DMS 273 (cell line): ENCODE measurements around the gene PEPD.
"Not testable (repeated sequence)": the region's sequence is repeated elsewhere in the genome, so short reads cannot be mapped to it uniquely, and the experiment has no call there.

ENCODE experiments used
- DNase-seq: peaks from one replicate; lab custom pipeline; 2025; ENCODE audit not compliant: unreplicated experiment; lab: John Stamatoyannopoulos, UW

Gene PEPD

DNA sequence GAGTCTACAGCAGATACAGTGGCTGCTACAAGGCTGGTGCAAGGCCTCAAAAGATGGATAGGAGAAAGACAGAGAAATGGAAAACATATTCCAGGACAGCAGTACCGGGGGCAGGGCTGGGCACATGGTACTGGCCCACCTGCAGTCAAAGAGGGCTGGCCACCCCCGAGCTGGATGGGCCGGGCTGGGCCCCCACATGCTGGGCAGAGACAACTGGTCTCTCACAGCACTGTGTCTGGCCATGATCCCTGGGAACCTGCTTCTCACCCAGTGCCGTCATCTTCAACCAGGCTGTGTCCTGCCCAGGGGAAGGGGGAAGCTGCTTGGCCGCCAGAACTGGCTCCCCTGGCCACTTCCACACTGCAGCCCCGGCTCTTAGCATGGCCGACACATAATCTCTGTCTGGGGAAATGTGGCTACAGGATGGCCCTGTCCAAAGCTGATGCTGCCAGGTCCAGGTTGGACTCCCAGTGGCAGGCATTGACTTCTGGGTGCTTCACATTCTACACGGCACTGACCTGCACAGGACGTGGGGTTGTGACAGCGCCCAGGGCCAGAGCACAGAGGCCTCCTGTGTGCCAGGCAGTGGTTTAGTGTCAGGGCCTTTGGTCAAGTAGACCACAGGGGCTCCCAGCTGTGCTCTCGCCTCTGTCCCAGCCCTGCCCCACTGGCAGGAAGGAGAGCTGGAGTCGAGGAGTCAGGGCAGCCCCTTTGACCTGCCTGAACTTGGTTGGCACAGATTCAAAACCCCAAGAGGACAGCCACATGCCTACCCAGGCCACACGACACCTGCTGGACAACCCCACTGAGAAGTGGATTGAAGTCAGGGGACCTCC is 21.7 kb downstream of the PEPD start:
- no peak for DNase-seq

DNA sequence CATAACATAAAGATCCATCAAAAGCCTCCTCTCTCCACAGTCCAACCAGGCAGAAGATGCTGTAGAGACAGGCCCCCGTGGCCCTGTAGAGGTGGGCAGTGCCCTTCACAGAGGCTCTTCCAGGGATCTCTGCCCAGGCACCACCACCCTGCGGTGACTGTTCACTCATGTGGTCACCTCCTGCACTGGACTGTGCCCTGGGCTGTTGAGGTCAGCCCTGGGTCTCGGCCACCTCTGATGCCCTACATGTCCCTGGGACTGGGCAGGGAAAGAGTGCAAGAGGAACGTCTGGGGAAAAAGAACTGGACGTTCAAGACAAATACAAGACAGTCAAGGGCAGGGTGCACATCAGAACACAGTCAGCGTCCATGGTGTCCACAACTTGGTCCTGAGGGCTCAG is 22.3 kb downstream of the PEPD start:
- no peak for DNase-seq

DNA sequence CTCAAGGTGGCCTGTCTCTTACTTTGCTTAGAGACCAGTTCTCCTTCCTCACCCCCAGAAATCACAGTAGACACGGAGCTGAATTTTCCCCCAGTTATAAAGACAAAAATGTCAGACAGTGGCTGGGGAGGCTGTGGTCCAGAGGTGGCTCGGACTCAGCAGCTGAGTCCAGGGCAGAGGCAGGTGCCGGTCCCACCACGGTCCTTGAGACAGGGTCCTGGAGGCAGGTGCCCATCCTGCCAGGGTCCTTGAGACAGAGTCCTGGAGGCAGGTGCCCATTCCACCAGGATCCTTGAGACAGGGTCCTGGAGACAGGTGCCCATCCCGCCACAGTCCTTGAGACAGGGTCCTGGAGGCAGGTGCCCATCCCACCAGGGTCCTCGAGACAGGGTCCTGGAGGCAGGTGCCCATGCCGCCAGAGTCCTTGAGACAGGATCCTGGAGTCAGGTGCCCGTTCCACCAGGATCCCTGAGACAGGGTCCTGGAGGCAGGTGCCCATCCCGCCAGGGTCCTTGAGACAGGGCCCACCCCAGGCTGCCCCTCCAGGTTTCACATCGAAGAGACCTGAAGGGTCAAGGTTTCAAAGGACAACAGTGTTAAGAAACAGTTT is 23.1 kb downstream of the PEPD start:
- DNase-seq: no peak

DNA sequence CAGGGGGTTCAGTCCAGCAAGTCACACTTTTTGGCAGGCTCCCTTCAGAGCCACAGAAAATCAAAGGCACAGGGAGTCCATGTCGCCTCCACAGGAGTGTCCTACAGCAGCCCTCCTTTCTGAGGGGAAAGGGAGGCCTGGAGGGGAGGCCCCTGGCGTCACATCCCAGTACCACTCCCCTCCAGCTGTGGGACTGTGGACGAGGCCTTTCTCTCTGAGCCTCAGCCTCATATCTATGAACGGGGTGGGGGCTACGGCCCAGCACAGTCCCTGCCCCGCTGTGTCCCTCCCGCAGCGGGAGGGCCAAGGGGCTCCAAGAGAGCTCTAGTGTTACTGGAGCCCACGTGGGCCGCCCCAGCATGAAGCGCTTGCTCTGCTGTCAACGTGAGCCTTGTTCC is 23.8 kb downstream of the PEPD start:
- DNase-seq: no peak

DNA sequence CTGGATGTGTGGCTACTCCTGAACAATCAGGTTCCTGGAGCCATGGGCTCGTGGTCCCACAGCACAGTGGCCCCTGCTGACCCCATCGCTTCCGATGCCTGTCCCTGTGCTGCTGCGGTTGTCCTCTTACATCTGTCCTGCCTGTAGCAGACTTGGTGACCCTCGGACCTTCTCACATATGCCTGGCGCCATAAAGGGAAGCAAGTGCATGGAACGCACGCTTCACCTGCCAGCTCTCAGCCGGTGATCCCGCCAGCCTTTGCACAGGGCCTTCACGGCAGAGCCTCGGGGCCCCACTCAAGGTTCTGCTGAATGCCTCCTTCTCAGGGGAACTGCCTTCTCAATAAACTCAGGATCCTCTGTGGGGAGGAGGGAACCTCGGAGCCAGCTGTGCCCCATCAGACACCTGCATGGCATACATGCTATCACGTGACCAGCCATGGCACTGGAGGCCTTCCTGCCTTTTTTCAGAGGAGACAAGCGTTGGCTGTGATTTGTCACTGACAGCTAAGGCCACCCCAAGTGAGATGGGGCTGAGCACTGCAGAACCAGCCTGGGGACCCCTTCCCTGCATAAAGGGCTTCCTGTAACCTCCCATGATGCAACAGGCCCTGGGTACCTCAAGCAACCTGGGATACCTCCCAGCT is 24.3 kb downstream of the PEPD start:
- DNase-seq: no peak

DNA sequence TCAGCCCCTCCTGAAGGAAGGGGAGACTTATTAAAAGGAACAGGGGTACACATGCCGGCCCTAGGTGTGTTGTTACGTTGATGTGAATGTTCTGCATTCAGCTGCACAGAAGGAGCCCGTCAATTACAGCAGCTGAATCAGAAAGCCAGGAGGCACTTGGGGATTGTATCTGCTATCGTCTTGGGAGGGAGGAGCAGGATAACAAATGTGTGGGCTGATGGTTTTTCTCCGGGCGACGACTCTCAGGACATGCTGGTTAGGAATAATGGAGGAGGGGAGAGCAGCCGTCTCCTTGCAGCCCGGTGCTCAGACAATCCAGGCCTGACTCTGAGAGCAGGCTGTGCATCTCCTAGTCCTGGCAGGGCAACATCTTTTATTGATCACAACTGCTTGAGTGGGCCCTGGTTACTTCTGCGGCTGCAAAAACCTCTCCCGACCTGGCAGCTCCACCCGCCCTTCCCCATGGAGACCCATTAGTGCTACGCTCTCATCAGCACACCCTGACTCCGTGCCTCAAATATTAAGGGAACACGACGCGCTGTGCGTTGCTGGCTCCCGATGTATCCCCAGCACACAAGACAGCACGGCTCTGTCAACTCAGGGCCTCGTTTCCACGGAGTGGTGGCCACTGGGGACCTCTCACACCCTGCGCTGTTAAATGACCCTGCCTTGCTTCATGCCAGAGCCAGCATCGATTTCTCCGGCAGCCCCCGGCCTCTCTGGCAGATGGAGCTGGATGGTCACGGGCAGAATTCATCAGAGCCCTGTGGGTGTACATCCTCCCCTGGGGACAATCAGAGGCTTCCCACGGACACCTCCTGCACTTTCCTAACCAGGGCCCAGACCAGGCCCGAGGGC is 25.3 kb downstream of the PEPD start:
- no peak for DNase-seq

DNA sequence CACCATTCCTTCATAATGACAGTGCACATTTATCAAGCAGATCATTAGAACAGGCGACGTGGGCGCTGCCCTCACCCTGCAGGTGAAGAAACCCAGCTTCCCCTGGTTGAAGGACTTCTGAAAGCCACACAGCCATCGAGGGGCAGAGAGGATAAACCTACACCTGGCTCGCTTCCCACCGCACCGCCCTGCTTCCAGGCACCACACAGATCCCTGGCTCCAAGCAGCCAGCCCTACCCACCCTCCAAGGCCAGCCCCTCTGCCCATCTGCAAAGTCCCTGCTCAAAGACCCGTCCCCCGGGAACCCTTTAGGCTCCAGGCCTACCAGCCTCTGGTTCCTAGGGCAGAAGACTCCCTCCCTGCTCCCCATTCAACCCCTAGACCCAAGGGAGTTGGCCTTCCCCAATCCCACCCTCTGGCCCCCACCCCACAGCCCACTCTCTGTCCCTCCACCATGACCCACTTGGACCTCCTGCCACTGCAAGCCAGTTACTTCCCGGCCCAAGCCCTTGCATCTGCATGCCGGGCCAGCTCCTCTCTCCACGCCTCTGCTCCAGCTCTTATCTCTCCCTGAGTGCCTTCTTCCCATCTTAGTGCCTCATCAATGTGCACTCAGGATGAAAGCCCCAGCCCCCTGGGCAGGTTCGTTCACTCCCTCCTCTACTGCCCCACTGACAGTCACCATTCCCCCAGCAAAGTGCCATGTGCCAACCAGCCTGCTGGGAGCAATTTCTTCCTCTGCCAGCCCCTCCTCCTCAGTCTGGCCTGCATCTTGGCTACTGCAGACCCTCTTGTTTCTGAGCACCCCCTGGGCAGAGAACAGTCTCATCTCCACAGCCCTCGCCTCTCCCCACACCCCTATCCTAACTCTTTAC is 28.0 kb downstream of the PEPD start:
- no peak for DNase-seq

DNA sequence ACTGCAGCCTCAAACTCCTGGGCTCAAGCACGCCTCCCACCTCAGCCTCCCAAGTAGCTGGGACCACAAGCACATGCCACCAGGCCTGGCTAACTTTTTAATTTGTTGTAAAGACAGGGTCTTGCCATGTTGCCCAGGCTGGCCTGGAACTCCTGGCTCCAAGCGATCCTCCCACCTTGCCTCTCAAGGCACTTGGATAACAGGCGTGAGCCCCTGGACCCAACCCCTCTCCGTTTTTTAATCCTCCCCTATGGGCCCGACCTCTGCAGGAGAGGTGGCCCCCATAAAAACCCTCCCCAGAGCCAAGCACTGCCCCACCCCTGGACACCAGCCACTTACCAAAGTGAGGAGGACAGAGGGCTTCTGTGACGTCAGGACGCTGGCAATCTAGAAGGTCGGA is 28.6 kb downstream of the PEPD start:
- DNase-seq: no peak

DNA sequence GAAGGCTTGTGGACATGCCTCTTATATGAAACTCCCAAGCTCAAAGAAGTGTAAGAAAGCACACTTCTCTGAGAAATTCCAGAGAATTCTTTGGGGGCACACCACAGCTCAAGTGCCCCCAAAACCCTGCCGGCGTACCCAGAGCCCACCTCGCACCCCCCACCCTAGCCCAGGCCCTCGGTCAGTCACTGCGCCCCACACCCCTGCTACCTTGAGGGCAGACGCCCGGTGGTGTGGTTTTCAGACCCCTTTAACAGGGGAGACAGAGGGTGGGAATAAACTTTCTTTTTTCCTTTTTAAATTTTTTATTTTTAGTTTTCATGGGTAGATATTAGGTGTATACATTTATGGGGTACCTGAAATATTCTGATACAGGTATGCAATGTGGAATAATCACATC is 29.5 kb downstream of the PEPD start:
- no peak for DNase-seq

DNA sequence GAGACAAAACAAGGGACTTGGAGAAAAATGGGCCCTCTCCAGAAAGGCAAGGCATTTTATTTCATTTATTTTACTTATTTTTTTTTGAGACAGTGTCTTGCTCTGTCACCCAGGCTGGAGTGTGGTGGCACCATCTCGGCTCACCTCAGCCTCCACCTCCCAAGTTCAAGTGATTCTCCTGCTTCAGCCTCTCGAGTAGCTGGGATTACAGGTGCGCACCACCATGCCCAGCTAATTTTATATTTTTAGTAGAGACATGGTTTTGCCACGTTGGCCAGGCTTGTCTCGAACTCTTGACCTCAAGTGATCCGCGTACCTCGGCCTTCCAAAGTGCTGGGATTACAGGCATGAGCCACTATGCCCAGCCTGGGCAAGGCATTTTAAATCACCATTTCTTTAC is 31.0 kb downstream of the PEPD start:
- DNase-seq: not testable (repeated sequence)

DNA sequence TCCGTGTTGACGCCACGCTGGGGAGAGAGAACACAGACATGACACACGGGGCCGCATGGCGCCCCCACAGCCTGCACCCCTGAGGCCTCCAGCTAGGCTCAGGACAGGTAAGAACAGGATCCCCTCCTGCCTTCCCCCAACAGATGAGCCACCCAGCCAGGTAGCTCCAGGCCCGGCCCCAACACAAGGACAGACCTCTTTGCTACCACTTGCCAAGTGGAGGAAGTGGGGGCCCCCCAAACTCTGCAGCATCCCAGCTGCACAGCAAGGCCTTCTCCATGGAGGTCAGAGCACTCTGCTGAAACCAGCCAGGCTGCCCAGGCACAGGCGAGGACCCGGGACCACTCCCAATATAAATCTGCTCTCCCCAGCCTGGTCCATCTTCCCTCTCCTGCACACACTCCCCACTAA is 31.5 kb downstream of the PEPD start:
- DNase-seq: no peak

DNA sequence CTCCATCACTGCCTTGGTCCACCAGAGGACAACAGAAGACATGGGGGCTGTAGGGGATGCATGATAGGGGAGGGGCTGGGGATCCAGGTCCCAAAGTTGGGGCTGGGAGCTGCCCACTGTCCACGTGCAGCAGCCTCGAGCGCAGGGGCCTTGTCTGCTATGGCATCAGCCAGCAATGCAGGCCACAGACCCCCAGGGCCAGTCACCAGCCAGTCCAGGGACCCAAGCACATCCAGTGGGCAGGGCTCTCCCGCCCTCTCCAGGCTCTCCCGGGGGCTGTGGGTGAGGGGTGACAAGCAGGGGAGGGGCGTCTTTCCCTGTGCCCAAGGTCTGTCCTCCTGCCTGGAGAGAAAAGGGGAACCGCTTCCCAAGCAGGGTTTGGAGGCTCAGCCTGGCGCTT is 32.8 kb downstream of the PEPD start:
- no peak for DNase-seq

DNA sequence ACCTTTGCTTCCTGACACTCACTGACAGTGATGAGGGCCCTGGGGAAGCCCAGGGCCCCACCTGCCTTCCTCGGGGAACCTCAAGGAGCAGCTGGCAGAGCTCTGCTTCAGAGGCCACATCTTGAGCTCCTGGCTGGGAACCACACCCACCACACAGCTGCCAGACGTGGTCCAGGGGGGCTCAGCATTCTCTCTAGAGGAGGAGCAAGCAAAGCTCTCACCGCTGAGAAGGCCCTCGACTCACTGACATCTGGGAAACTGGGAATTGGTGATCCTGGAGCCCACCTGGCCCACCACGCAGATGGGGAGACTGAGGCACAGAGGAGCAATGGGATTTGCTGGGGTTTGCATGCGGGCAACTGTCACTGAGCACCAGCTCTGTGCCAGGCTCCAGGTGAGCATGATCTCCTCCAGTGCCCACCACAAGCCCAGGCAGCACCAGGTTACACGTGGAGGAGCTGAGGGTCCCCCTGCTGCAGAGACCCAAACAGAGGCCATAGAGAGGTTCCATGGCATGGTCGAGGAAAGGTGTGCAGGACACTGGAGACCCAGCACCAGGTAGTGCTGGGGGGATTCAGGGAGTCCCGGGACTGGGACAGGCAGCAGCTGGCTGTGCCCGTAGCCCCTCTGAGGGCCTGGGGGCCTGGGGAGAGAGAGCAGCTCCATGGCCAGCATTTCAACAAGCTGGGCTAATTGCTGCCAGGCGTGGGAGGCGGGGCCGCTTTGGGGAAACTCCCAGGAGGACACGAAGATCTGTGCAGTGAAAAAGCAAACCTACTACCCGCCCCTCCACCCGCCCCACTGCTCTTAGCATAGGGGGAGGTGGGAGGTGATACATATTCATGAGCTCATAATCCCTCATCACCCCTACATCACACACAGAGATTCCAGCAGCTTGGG is 33.4 kb downstream of the PEPD start:
- peak; percentile 47 for DNase-seq

DNA sequence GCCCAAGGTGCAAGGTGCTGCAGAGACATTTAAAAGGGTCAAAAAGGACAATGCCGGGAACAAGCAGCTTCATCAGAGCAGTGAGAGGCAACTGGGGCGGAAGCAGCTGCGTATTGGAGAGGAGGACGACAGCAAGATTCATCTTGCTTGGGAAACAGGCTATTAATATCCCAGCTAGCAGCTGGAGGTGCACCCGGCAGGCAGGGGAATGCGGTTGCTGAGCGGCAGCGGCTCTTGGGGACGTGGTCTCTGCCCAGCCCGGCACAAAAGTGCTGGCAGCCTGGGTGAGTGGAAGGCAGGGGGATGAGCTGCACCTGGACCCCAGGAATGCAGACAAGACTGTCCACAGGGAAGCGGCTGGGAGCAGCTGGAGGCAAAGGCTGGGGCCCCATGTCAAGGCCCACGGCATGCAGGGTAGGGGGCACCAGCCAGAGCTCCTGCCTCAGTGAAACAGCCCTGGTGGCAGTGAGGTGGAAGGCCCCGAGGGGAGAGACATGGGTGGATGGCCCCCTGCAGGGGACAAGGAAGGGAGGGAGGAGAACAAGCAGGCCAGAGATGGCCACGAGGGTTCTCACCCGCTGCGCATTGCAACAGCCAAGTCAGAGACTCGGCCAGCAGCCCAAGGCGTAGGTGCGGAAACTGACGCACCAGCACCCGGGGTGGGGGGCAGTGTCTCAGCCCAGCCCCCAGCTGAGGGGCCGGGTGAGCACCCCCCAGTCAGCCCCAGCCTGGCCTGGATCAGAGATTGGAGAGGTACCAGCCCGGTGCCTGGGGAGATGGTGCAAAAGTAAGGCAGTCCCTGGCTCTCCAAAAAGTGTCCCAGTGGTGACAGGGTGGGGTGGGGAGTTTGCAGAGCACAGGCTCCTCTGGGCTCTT is 34.4 kb downstream of the PEPD start:
- peak; percentile 63 for DNase-seq

DNA sequence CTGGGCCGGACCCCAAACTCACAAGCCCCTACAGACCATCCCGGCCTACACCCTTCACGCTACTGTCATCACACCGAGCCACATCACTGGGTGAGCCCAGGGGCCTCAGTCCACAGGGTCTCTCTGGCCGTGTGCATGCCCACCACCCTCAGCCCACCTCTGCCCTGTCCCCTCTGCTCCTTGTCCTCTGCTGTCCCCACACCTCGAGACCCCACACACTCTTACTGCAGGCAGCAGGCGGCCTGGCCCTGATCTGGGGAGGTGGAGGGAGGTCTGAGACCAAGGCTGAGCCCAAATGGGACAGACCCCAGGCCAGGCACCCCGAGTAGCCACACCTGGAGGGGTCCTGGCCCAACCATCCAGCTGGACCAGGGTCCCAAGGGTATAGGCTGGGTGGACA is 35.2 kb downstream of the PEPD start:
- no peak for DNase-seq

DNA sequence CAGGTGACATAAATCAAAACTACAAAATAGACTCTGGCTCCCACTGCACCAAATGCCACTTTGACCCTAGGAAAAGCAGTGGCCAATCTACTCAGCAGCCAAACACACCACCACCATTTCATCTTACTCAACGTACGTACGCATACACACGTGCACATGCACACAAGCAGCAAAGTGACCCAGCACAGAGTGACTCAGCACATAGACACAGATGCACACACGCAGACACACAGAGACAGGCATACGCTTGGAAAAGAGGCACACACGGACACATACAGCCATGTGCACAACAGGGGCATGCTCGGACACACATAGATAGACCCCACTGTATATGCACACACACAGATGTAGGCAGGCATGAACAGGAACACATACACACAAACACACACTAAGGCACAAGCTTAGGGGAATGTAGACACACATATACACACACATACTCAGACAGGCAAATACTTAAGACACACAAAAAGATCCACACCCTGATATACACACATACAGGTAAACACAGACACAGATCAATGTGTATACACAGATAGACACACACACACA is 37.3 kb downstream of the PEPD start:
- no peak for DNase-seq

DNA sequence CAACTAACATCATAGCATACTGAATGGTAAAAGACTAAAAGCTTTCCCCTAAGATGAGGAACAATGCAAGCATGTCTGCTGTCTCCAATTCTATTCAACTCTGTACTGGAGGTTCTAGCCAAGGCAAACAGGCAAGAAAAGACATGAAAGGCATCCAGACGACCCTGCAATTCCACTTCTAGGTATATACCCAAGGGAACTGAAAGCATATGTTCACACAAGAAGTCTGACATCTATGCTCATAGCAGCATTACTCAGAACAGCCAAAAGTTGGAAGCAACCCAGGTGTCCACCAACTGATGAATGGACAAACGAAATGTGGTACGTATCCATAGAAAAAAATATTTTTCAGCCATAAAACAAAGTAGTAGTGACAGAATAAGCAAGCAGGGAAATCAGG is 39.1 kb downstream of the PEPD start:
- peak; percentile 33 for DNase-seq

DNA sequence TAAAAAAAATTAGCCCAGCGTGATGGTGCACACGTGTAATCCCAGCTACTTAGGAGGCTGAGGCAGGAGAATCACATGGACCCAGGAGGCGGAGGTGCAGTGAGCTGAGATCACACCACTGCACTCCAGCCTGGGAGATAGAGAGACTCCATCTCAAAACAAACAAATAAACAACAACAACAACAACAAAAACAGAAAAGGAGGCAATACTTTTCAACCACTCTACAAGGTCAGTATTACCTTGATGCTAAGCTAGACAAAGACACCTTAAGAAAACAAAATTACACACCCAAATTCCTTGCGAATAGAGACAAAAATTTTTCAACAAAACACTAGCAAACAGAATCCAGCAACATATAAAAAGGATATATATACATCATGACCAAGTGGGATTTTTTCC is 39.7 kb downstream of the PEPD start:
- DNase-seq: no peak
